ENCODE data around the gene CCL7.
"Not testable (repeated sequence)": the region's sequence is repeated elsewhere in the genome, so short reads cannot be mapped to it uniquely, and the experiment has no call there.

CCL7 gene

GRCh38 chr17:34269969-34270368 lies at the start of gene CCL7:
Gene CCL7 (plus strand): TSS chr17:34270221. CDS start chr17:34270291, 70 bp downstream.
- no peak for DNase-seq (ENCODE audit: low read depth in 2 of 2)

GRCh38 chr17:34220752-34221395 lies 49.1 kb upstream of the CCL7 start:
- no peak for DNase-seq (ENCODE audit: low read depth in 2 of 2)

GRCh38 chr17:34221411-34221810 lies 48.6 kb upstream of the CCL7 start:
- no peak for DNase-seq (ENCODE audit: low read depth in 2 of 2)

- DNase-seq (ENCODE audit: low read depth in 2 of 2): no peak
Observed at GRCh38 chr17:34222722-34223497, 47.1 kb upstream of the CCL7 start.

- DNase-seq (ENCODE audit: low read depth in 2 of 2): no peak
Observed at GRCh38 chr17:34225046-34225445, 45.0 kb upstream of the CCL7 start.

DNA sequence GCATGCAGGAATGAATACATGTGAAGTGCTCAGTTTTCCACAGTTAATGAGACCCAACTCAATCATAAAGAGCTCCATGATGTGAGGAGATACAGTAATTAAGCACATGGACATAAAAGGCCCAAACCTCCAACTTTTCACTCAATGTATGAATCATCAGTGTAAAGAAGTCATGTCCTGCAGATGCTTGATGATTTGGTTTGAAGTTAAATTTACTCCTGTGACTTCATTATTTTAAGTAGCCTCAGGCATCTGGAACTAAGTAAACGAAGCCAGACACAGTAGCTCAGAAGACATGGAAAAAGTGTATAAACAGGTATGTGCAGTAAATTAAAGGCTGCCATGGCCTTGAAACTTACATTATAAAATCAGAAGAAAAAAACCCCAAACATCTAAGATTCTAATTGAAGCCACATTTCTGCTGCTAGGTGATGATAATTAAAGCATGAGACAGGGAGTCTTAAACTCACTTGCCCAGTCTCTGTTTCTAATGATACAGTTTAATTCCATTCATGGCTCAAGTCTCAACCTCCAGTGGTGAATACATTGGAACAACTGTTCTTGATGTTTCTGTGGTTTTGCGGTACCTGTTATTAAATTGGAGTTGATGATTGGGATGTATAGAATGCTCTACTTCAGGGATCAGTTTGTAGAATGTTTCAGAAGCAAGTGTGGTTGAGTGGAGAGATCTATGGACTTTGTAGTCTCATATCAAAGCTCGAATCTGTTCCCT lies 43.8 kb upstream of the CCL7 start:
- DNase-seq (ENCODE audit: low read depth in 2 of 2): no peak

DNA sequence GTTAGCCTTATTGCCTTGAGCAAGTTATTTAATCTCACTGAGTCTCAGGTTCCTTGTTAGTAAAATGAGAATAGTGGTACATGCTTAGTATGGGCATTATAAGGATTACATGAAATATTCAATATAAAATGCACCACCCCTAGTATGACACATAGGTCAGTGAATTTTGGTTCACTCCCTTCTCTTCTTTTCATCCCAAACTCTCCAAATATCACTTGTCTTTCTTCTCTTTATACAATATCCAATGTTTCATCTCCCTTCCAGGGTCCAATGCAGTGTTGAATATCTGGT lies 43.3 kb upstream of the CCL7 start:
- DNase-seq (ENCODE audit: low read depth in 2 of 2): no peak

DNA sequence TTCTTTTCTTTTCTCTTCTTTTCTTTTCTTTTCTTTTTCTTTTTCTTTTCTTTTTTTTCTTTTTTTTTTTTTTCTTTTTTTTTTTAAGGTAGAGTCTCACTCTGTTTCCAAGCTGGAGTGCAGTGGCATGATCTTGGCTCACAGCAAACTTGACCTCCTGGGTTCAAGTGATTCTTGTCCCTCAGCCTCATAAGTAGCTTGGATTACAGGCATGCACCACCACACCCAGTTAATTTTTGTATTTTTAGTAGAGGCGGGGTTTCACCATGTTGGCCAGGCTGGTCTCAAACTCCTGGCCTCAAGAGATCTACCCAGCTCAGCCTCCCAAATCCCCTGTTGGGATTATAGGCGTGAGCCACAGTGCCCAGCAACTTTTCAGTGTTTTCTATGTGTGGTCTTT lies 42.7 kb upstream of the CCL7 start:
- DNase-seq (ENCODE audit: low read depth in 2 of 2): not testable (repeated sequence)

DNA sequence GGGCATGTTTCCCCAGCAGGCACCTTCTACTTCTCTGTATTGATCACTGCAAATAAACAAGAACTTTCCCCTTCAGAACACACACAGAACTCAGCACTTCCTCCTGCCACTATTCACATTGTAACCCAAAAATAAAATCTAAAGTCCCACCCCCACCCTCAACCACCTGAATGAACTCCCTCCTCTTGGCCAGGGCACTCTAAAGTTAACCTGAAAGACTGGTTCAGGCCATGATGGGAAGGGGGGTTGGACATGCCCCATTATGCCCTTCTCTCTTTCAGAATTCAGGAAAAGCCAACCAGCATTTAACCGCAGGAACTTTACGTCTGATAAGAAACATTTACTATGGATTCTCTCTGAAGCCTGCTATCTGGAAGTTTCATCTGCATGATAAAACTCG lies 42.3 kb upstream of the CCL7 start:
- no peak for DNase-seq (ENCODE audit: low read depth in 2 of 2)

DNA sequence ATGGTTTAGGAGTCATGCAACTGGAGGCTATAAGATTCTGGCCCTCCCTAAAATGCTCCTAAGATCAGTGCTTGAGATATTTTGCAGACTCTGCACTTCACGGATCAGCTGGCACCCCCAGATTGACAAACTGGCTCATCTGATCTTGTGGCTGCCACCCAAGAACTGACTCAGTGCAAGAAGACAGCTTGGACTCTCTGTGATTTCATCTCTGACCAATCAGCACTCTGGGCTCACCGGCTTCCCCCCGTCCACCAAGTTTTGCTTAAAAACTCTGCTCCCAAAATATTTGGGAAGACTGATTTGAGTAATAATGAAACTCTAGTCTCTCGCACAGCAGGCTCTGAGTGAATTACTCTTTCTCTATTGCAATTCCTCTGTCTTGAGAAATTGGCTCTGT lies 41.2 kb upstream of the CCL7 start:
- no peak for DNase-seq (ENCODE audit: low read depth in 2 of 2)

GRCh38 chr17:34230342-34230741 lies 39.7 kb upstream of the CCL7 start:
- no peak for DNase-seq (ENCODE audit: low read depth in 2 of 2)

DNA sequence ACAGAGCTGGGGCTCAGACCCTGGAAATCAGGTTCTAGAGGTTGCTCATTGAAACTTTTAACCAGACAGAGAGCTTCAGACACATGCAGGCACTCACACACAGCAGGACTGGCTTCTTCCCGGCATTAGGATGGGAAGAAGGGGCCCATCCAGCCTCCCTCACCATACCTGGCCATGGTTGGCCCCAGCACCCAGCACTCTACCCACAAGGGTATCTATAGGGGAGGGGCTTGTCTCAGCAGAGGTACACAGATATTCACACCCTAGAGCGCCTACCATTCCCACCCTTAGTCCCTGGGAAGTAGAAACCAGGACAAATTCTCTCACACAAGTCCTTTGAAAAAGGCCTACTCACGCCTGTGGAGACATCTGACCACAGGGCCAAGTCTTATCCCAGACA lies 35.4 kb upstream of the CCL7 start:
- no peak for DNase-seq (ENCODE audit: low read depth in 2 of 2)

DNA sequence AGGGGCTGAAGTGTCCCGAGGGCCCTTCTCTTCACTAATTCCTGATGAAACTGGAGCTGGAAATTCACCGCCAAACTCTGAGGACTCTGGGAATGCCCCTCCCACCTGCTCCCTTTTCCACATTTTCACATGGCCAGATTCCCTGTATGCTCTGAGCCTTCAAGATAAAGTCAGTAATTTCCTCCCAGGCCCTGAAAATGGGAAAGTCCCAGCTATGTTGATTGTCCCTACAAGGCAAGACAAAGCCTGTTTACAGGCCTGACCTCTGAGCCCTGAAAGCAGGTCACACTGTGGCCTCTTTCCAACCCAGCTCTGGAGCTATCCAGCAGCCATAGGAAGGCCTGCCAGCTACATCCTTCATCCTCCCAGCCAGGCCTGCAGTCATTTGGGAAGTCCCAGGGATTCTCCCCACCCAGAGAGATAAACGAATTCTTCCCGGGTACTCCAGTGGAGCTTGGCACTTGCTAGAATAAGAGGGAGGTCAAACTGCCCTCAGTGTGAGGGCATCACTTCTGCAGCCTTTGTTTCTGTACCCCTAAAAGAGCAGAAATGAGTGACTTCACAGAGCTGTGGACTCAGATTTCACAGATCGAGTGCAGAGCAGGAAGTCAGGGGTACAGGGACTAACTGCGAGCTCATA lies 34.5 kb upstream of the CCL7 start:
- DNase-seq (ENCODE audit: low read depth in 2 of 2): no peak

DNA sequence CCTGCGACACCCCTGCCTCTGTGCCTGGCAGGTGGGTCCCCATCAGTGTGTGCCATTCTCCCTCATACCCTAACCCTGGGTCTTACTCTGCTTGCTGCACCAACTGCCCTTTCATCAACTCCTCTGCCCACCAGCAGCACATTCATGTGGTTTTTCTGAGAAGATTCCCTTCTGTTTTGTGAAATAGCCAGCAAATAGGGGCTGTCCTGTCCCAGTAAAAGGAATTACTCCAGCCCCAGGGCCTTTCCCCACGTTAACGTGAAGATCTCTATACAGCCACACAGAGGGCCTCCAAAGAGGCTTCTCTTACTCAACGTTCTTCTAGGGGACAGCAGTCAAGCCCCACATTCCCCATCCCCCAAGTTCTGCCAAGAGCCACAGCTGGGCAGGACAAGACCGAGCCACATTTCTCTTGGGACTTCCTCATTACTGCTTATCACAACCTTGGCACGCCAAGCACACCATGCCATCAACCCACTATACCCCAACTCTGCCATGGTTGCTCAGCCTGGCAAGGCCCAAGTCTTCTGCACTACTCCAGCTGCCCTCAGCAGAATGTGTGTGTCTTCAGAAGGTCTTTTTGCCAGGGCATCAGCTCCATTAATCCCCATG lies 33.6 kb upstream of the CCL7 start:
- DNase-seq (ENCODE audit: low read depth in 2 of 2): no peak

GRCh38 chr17:34237458-34237857 lies 32.6 kb upstream of the CCL7 start:
- DNase-seq (ENCODE audit: low read depth in 2 of 2): no peak

DNA sequence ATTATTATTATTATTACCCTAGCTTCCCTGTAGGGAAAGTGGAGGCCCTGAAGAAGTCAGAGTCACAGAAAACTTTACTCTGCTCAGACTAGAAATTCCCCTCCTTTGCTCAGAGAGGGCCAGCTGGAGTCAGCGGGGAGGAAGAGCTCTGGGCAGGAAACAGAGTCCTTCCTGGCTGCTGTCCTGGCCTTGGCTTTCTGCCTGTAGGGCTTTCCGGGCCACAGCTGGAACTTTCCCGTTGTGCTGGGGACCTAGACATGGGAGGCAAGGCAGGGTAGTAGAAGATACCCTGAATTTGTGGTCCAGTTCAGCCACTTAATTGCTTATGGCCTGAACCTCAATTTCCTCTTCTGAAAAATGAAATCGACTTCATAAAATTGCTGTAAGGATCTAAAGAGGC lies 29.0 kb upstream of the CCL7 start:
- DNase-seq (ENCODE audit: low read depth in 2 of 2): no peak

GRCh38 chr17:34242587-34243363 lies 27.2 kb upstream of the CCL7 start:
- no peak for DNase-seq (ENCODE audit: low read depth in 2 of 2)

- DNase-seq (ENCODE audit: low read depth in 2 of 2): no peak
Observed at GRCh38 chr17:34243364-34244320, 26.4 kb upstream of the CCL7 start.

DNA sequence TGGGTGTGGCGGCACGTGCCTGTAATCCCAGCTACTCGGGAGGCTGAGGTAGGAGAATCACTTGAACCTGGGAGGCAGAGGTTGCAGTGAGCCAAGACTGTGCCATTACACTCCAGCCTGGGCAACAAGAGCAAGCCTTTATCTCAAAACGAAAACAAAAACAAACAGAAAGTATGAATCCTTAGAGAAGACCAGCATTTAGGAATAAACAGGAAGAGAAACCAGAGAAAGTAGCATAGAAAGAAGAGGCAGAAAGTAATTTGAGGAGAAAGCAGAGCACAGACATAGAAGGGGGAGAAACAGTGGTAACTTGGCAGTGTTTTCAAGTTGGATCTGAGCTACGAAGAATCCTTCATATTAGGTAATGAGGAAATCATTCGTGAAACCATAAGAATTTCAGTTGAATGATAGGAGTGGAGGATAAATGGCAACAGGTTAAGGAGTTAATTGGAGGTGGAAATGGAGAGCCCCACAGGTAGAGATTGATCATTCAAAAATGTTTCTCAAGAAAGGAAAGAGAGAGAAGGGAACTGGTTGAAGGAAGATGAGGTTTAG lies 24.6 kb upstream of the CCL7 start:
- DNase-seq (ENCODE audit: low read depth in 2 of 2): no peak

DNA sequence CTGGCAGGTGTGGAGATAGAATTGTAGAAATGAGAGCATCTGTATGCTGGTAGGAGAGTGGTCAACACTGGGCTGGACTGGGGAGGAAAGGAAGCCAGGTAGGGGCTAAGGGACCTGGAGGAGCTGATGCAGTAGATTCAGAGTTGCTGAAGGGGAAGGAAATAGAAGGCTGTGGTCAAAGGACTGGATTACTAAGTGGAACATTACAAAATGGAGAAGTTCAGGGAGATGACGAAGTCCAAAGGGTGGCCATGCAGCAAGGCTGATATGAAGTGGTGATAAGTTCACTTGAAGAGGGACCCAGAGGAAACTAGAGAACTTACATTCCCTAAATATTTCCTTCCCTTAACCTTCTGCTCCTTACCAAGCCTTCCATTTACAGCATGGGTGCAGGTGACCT lies 23.6 kb upstream of the CCL7 start:
- no peak for DNase-seq (ENCODE audit: low read depth in 2 of 2)

Data from stimulated activated CD4-positive, alpha-beta T cell treated with anti-CD3 and anti-CD28 coated beads, Interleukin-4, amount 100 ng/mL, for 48 hours (primary cell).